Measurements from ENCODE around the gene KCNH3.
"Not testable (repeated sequence)": the region's sequence is repeated elsewhere in the genome, so short reads cannot be mapped to it uniquely, and the experiment has no call there.

Gene KCNH3

GRCh38 chr12:49529414-49529813 lies 9.4 kb upstream of the KCNH3 start:
- no peak for DNase-seq (ENCODE audit: low spot score)

GRCh38 chr12:49531745-49532144 lies 7.1 kb upstream of the KCNH3 start:
- no peak for DNase-seq (ENCODE audit: low spot score)

DNA sequence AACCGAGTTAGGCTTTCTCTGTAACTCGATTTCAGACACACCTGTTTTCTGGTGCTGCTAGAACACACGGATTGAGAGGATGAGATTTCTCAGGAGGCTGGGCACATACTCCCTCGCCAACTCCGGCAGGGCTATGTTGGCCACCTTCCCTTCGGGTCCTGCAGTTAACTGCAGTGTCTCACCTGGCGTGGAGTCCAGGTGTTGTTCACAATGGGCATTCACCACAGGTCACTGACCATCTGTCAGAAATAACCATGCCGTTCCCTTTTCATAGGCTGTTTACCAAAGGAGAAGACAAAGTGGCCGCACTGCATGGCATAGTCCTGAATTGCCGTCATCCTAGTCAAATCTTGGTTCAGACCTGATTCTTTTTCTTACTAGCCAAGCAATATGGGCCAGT lies 5.5 kb upstream of the KCNH3 start:
- no peak for DNase-seq (ENCODE audit: low spot score)

DNA sequence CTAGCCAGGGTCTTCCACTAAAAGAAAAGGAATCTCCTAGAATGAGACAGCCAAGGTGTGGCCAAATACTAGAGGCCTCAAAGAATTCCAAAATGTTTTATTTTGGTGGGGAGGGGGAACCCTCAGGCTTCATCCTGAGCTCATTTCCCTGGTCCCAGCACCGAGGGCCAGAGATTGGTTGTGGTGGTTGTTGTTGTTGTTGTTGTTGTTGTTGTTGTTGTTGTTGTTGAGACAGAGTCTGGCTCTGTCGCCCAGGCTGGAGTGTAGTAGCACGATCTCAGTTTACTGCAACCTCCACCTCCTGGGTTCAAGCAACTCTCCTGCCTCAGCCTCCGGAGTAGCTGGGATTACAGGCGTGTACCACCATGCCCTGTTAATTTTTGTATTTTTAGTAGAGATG lies 4.7 kb upstream of the KCNH3 start:
- not testable (repeated sequence) for DNase-seq (ENCODE audit: low spot score)

GRCh38 chr12:49534731-49535278 lies 4.0 kb upstream of the KCNH3 start:
- no peak for DNase-seq (ENCODE audit: low spot score)

DNA sequence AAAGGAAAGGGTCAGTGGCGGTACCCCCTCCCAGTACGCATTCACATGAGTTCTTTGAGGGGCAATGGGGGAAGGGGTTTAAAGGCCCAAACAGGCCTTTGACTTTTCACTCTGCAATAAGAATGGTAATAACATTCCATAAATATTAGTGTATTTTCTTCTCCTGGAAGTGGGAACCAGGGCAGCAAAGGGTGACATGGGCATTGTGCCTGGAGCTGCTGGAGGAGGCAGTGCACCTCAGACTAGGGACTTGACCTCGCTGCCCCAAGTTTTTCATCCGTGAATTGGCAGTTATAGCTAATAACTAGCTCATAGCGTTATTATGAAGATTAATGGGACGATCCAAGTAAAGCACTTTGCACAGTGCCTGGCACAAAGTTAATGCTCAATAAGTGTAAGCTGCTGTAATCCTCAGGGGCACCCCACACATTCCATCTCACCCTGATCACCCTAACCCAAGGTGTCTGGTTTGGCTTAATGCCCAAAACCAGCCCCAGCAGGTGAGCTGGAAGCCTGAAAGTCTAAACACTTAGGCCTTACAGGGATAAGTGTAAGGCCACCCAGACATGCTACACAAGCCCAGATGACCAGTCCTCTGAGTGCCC lies 2.8 kb upstream of the KCNH3 start:
- no peak for DNase-seq (ENCODE audit: low spot score)

DNA sequence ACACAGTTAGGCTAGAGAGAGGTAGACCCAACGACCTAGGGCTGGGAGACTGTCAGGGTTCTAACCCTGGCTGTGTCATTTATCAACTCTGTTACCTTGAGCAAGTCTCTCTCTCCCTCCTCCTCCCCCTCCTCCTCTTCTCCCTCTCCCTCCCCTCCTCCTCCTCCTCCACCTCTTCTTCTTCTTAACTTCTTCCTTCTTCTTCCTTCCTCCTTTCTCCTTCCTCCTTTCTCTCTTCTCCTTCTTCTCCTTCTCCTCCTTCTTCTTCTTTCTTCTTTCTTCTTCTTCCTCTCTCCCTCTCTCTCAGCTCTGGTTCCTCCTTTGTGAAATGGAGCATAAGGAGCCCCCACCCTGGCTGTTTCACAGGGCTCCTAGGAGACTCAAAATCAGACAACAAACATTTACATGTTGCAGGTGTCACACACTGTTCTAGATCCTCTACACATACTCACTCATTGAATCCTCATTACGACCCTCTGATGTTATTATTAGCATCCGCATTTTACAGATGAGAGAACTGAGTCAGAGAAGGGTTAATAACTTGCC lies 2.2 kb upstream of the KCNH3 start:
- DNase-seq (ENCODE audit: low spot score): peak; percentile 49

DNA sequence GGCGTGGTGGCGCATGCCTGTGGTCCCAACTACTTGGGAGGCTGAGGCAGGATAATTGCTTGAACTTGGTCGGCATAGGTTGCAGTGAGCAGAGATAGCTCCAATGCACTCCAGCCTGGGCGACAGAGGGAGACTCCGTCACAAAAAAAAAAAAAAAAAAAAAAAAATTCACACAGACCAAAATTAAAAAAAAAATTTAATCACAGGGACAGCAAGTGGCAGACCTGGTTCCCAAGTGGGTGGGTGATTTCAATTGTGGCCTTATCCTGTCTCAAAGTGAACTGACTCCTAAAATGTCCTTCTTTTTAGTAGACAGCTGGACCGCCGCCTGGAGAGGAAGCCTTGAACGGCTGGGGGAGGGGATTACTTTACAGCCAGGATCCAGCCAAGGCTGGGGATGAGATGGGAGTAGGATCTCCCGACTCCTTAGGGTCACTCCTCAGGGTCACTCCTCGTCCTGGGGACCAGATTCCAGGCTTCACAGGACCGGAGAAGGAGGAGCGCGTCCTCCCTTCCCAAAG lies 1.5 kb upstream of the KCNH3 start:
- no peak for DNase-seq (ENCODE audit: low spot score)

GRCh38 chr12:49537752-49538509 lies 899 bp upstream of the KCNH3 start:
- peak; percentile 52 for DNase-seq (ENCODE audit: low spot score)

- DNase-seq (ENCODE audit: low spot score): no peak
These were observed 787 bp downstream of the KCNH3 start for GRCh38 chr12:49539406-49540228.

DNA sequence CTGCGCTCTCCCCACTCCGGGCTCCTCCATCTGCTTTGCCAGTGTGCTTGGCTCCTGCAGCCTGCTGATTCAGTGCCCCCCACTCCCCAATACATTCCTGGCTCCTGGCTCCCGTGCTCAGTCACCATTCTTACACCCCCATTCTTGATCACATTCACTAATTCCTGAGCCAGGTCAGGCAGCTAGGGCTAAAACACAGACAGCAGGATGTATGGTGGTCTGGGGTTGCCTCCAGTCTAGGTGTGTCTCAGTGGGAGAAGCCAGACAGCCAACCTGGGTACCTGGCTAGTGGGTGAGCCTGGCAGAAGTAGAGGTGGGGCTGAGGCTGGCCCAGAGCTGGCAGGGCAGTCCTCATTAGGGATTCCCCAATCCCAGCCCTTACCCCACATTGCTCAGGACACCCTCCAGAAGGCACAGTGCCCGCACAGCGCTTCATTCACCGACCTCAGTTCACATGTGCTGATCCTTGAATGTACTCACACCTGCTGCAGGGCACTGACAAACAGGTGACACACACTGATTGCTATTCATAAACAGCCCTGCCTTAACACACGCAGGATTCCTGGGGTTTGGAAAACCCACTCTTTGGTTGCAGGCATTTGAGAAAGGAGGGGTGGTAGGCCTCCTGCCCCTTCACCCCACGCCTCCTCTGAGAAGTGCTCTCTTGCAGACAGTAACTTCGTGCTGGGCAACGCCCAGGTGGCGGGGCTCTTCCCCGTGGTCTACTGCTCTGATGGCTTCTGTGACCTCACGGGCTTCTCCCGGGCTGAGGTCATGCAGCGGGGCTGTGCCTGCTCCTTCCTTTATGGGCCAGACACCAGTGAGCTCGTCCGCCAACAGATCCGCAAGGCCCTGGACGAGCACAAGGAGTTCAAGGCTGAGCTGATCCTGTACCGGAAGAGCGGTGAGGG lies 1.7 kb downstream of the KCNH3 start:
- no peak for DNase-seq (ENCODE audit: low spot score)

DNA sequence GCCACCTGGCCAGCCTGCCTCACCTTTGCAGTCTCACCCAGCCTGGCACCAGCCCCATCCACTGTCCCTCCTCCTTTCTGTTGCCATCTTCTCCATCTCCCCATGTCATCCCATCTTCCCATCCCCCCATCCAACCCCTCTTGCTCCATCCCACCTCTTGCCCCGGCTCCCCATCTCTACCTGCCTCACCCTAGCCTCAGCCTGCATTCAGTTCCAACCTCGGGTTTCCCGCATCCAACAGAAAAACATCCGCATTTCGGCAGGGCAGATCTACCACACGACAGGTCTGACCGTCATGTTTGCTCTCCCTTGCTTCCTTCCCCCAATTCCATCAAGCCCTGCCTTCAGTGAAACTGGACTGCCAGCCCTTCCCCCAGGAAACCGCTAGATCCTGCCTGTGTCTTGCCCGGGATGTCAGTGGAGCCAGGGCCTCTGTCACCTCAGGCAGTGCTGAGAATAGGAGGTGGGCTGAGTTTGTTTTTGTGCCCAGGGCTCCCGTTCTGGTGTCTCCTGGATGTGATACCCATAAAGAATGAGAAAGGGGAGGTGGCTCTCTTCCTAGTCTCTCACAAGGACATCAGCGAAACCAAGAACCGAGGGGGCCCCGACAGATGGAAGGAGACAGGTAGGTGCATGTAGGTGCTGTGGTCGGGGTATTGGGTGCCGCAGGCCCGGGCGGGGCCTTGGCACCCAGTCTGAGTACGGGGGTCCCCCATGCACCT lies 2.5 kb downstream of the KCNH3 start:
- DNase-seq (ENCODE audit: low spot score): no peak

- no peak for DNase-seq (ENCODE audit: low spot score)
These were observed 3.2 kb downstream of the KCNH3 start for GRCh38 chr12:49541911-49542505.

- DNase-seq (ENCODE audit: low spot score): no peak
These were observed 3.8 kb downstream of the KCNH3 start for GRCh38 chr12:49542592-49543160.

- DNase-seq (ENCODE audit: low spot score): no peak
These were observed 4.5 kb downstream of the KCNH3 start for GRCh38 chr12:49543221-49543913.

- DNase-seq (ENCODE audit: low spot score): no peak
These were observed 5.3 kb downstream of the KCNH3 start for GRCh38 chr12:49543914-49544815.

DNA sequence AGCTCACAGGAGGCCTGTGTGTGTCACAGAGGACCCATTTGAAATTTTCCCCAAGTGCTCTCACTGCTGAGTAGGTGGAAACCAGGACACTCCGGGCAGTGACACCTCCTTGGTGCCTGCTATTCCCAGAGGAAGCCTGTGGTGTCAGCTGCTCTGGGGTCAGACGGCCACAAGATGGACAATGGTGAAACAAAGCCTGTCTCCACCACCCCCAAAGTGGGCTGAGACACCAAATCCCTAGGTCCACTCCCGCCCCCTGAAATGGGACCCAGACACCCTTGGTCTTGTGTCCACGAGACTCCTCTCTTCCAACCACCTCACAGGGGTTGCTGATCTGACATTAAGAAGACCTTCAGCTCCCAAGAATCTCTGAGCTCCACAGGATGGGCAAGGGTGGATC lies 7.0 kb downstream of the KCNH3 start:
- no peak for DNase-seq (ENCODE audit: low spot score)

- DNase-seq (ENCODE audit: low spot score): no peak
These were observed 7.7 kb downstream of the KCNH3 start for GRCh38 chr12:49546481-49546880.
